H1 (cell line): ENCODE measurements around the gene GRIN3A. TPM values are rescaled to one million over a fixed set of nuclear protein-coding genes. Genes with fewer than 3 reads are reported as not detected.

ENCODE experiments used
- CTCF ChIA-PET: fragments of 300-600 bp; sonication (Branson Sonifier 250); formaldehyde crosslinking; loops from one replicate; lab custom pipeline; 2021; ENCODE audit not compliant: partially characterized antibody; lab: Charles Lee
- POLR2A ChIA-PET: fragments of 300-600 bp; sonication (Branson Sonifier 250); formaldehyde crosslinking; loops from one replicate; lab custom pipeline; 2021; ENCODE audit warnings: inconsistent platforms; ENCODE audit not compliant: partially characterized antibody; lab: Charles Lee
- DNase-seq, 2 experiments: peaks; one replicate each; pipeline versions ENCODE4 v3.0.0 to v3.0.0-alpha.2; 2010 to 2022; ENCODE audit warnings: low spot score in 2 of 2, low read depth in 1 of 2, mixed read lengths in 1 of 2
- FAIRE-seq: peaks from 2 replicates; lab custom pipeline; 2011; peaks lifted over from hg19 to GRCh38; lab: Jason Lieb, UNC
- H2AFZ ChIP-seq: 2 replicates; pipeline ENCODE4 v1.8.1; 2012; ENCODE audit warnings: low read length, inconsistent platforms
- H2AK5ac ChIP-seq: 2 replicates; pipeline ENCODE4 v1.6.1; 2013; ENCODE audit warnings: low read depth, low read length
- H2BK120ac ChIP-seq: replicated peaks from 2 replicates; pipeline ENCODE3; 2013; ENCODE audit warnings: low read depth, low read length, inconsistent platforms
- H2BK12ac ChIP-seq: 2 replicates; pipeline ENCODE4 v1.6.1; 2013; ENCODE audit warnings: low read depth, low read length
- H2BK15ac ChIP-seq: 2 replicates; pipeline ENCODE4 v1.6.1; 2013; ENCODE audit warnings: low read length
- H2BK20ac ChIP-seq: 2 replicates; pipeline ENCODE4 v1.6.1; 2013; ENCODE audit warnings: low read length
- H2BK5ac ChIP-seq: 2 replicates; pipeline ENCODE4 v1.6.1; 2013; ENCODE audit warnings: low read depth, low read length
- H3K14ac ChIP-seq: 2 replicates; pipeline ENCODE4 v1.6.1; 2013; ENCODE audit warnings: inconsistent platforms; ENCODE audit not compliant: insufficient read length
- H3K18ac ChIP-seq: 2 replicates; pipeline ENCODE4 v1.6.1; 2013; ENCODE audit warnings: low read length; ENCODE audit errors: extremely low read depth
- H3K23ac ChIP-seq: 2 replicates; pipeline ENCODE4 v1.6.1; 2013; ENCODE audit warnings: inconsistent platforms; ENCODE audit not compliant: insufficient read length
- H3K23me2 ChIP-seq: 2 replicates; pipeline ENCODE4 v1.6.1; 2013; ENCODE audit warnings: low read depth, low read length
- H3K27ac ChIP-seq: 2 replicates; pipeline ENCODE4 v1.6.1; 2011; ENCODE audit warnings: low read depth, low read length, inconsistent platforms
- H3K27me3 ChIP-seq, 4 experiments: replicated peaks in 1 of 4; 1 replicate in 1 of 4; 2 replicates in 3 of 4; pipeline versions ENCODE4 v1.6.1 to v1.8.1; 2011 to 2013; ENCODE audit warnings: low read length in 3 of 4, mild to moderate bottlenecking in 3 of 4, inconsistent platforms in 2 of 4, mixed read lengths in 2 of 4, moderate library complexity in 1 of 4; ENCODE audit not compliant: control insufficient read depth in 3 of 4, insufficient read depth in 3 of 4; ENCODE audit errors: extremely low read depth in 1 of 4
- H3K36me3 ChIP-seq, 4 experiments: 2 replicates each; pipeline versions ENCODE4 v1.6.1 to v1.8.1; 2011 to 2013; ENCODE audit warnings: mild to moderate bottlenecking in 4 of 4, low read length in 3 of 4, moderate library complexity in 2 of 4, control low read depth in 1 of 4, inconsistent platforms in 1 of 4; ENCODE audit not compliant: insufficient read depth in 4 of 4, control insufficient read depth in 2 of 4
- H3K4ac ChIP-seq: replicated peaks from 2 replicates; pipeline ENCODE3; 2013; ENCODE audit warnings: low read length, low read depth, mixed read lengths, inconsistent platforms; ENCODE audit not compliant: insufficient read length
- H3K4me1 ChIP-seq, 4 experiments: replicated peaks in 1 of 4; 1 replicate in 1 of 4; 2 replicates in 3 of 4; pipeline versions ENCODE4 v1.6.1 to v1.8.1; 2011 to 2013; ENCODE audit warnings: low read length in 3 of 4, inconsistent platforms in 2 of 4, mixed read lengths in 1 of 4; ENCODE audit not compliant: insufficient read depth in 4 of 4, control insufficient read depth in 3 of 4
- H3K4me2 ChIP-seq, 2 experiments: 2 replicates each; pipeline versions ENCODE4 v1.6.1 to v1.8.1; 2011 to 2013; ENCODE audit warnings: low read depth in 2 of 2, low read length in 2 of 2, control low read depth in 1 of 2, inconsistent platforms in 1 of 2, mild to moderate bottlenecking in 1 of 2; ENCODE audit not compliant: insufficient read depth in 1 of 2
- H3K4me3 ChIP-seq, 4 experiments: fragments of 200-600, 300-600 bp in 1 of 4; sonication (generic), shearing (Covaris generic), sonication (Bioruptor Twin) in 1 of 4; 2 replicates each; pipeline versions ENCODE4 v1.5.1 to v1.8.1; 2011 to 2016; ENCODE audit warnings: low read length in 4 of 4, low read depth in 3 of 4, control low read depth in 2 of 4, inconsistent platforms in 2 of 4, mild to moderate bottlenecking in 2 of 4, mixed read lengths in 1 of 4, moderate library complexity in 1 of 4; ENCODE audit not compliant: insufficient read depth in 2 of 4; ENCODE audit errors: extremely low read depth in 1 of 4
- H3K56ac ChIP-seq: replicated peaks from 2 replicates; pipeline ENCODE3; 2013; ENCODE audit warnings: low read depth, mild to moderate bottlenecking, mixed read lengths, low read length, inconsistent platforms; ENCODE audit not compliant: insufficient read length
- H3K79me1 ChIP-seq: 2 replicates; pipeline ENCODE4 v1.6.1; 2013; ENCODE audit warnings: low read depth, low read length, control low read depth
- H3K79me2 ChIP-seq, 2 experiments: 2 replicates each; pipeline versions ENCODE4 v1.6.1 to v1.8.1; 2012 to 2013; ENCODE audit warnings: low read length in 2 of 2, mild to moderate bottlenecking in 2 of 2, inconsistent platforms in 1 of 2; ENCODE audit not compliant: insufficient read depth in 2 of 2, control insufficient read depth in 1 of 2
- H3K9ac ChIP-seq, 4 experiments: replicated peaks in 1 of 4; 1 replicate in 1 of 4; 2 replicates in 3 of 4; pipeline versions ENCODE4 v1.6.1 to v1.8.1; 2011 to 2013; ENCODE audit warnings: low read depth in 3 of 4, low read length in 3 of 4, control low read depth in 2 of 4, mild to moderate bottlenecking in 2 of 4, moderate library complexity in 2 of 4, inconsistent platforms in 1 of 4; ENCODE audit errors: extremely low read depth in 1 of 4
- H3K9me3 ChIP-seq, 2 experiments: 2 replicates each; pipeline versions ENCODE4 v1.6.1 to v1.8.1; 2012 to 2013; ENCODE audit warnings: mild to moderate bottlenecking in 2 of 2, moderate library complexity in 2 of 2, control low read depth in 1 of 2, inconsistent platforms in 1 of 2, low read depth in 1 of 2, low read length in 1 of 2, mixed read lengths in 1 of 2; ENCODE audit not compliant: insufficient read depth in 2 of 2
- H4K20me1 ChIP-seq, 2 experiments: replicated peaks in 1 of 2; 2 replicates each; pipeline versions ENCODE3 to v1.8.1; 2011 to 2013; ENCODE audit warnings: inconsistent platforms in 2 of 2, low read length in 2 of 2, mild to moderate bottlenecking in 1 of 2; ENCODE audit not compliant: insufficient read depth in 2 of 2, control insufficient read depth in 1 of 2
- H4K5ac ChIP-seq: 2 replicates; pipeline ENCODE4 v1.6.1; 2013; ENCODE audit warnings: low read length, low read depth, mixed read lengths, inconsistent platforms; ENCODE audit not compliant: insufficient read length
- H4K8ac ChIP-seq: 2 replicates; pipeline ENCODE4 v1.8.0; 2013; ENCODE audit warnings: mild to moderate bottlenecking, moderate library complexity, low read length, inconsistent platforms; ENCODE audit not compliant: insufficient read depth; ENCODE audit errors: extremely low read depth
- H4K91ac ChIP-seq: replicated peaks from 2 replicates; pipeline ENCODE3; 2013; ENCODE audit warnings: low read length, mixed read lengths, inconsistent platforms; ENCODE audit not compliant: insufficient read length
- CHD1 ChIP-seq: IDR thresholded peaks from 2 replicates; pipeline ENCODE4 v1.6.1; 2012; ENCODE audit warnings: low read depth, low read length, improper control_type of control experiment
- FOSL1 ChIP-seq: IDR thresholded peaks from 2 replicates; pipeline ENCODE4 v1.6.1; 2011; ENCODE audit warnings: mild to moderate bottlenecking, low read depth, low read length, moderate library complexity; ENCODE audit not compliant: insufficient read depth
- POLR2AphosphoS5 ChIP-seq: IDR thresholded peaks from 2 replicates; pipeline ENCODE4 v1.6.1; 2011; ENCODE audit warnings: low read depth, low read length
- SP2 ChIP-seq: IDR thresholded peaks from 2 replicates; pipeline ENCODE4 v1.6.1; 2012; ENCODE audit warnings: mild to moderate bottlenecking, low read length, inconsistent platforms
- TCF12 ChIP-seq: IDR thresholded peaks from 2 replicates; pipeline ENCODE4 v1.6.1; 2011; ENCODE audit warnings: low read depth, mild to moderate bottlenecking, low read length
- YY1 ChIP-seq: IDR thresholded peaks from 2 replicates; pipeline ENCODE4 v1.6.1; 2011; ENCODE audit warnings: low read depth, mild to moderate bottlenecking, low read length
- WGBS, 2 experiments: shearing (Covaris generic) in 1 of 2; methylation state at CpG; one replicate each; pipeline versions ENCODE4 v1.1.6 to v1.1.7; 2013 to 2015; ENCODE audit warnings: low lambda C conversion rate in 2 of 2, mixed read lengths in 2 of 2, inconsistent platforms in 1 of 2, low coverage in 1 of 2, missing lambda C conversion rate in 1 of 2; ENCODE audit not compliant: insufficient replicate concordance in 2 of 2, insufficient coverage in 1 of 2, insufficient read length in 1 of 2; ENCODE audit errors: extremely low coverage in 1 of 2, missing lambda C conversion rate in 1 of 2; 5-methylcytosine and 5-hydroxymethylcytosine counted together
- polyA plus RNA-seq, 7 experiments: library from polyadenylated mRNA; depleted of rRNA in 3 of 7; stranded (reverse) in 5 of 7; unstranded in 2 of 7; fragments of >200 nt in 5 of 7; fragments of 200-250 nt in 2 of 7; gene quantifications; 1 replicate in 5 of 7; 2 replicates in 1 of 7; 4 replicates in 1 of 7; pipeline versions ENCODE4 v1.2.1 to v1.2.3, GENCODE V29; 2011 to 2013; ENCODE audit warnings: missing spikeins in 2 of 7, mixed read lengths in 2 of 7
- total RNA-seq: library from RNA; stranded (reverse); fragmentation: NEBNext Ultra II Directional; extraction: Animal tissue kit (Norgen Biotek cat#: 25700); gene quantifications from 2 replicates; pipeline ENCODE4 v1.2.1, GENCODE V29; 2021

Gene GRIN3A
- total and polyA plus RNA-seq, 2 of the 8 experiments (the other 6 are each of a cell fraction or from before 2014, with no cell fraction given) = 0.04 TPM; not detected in 1

DNA sequence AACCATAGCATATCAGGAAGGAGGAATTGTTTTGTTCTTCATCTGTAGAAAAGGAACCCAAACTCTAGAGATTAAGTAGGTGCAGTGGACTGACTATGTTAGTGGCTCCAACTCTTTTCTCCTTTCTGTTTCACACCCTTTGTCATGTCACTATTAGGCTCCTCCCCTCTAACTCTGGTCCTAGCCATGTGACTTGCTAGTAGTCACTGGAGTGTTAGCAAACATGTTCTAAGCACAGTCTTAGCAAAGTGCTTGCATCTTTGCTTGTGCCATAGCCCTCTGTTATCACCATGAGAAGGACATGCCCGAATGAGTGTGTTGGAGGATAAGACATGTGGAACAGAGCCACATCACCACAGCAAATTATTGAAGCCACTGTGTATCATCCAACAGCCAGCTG, 88.3 kb downstream of the GRIN3A start (continued):
- no peak for TF ChIP-seq CHD1

GRCh38 chr9:101648493-101648892, 90.0 kb downstream of the GRIN3A start:
- POLR2A ChIA-PET = no interaction called here
- CTCF ChIA-PET = no interaction called here
- WGBS, 2 experiments = 94% methylated on average over 1 of the region's 1 CpG; no CpG with 5 or more reads in 1 of the 2 experiments

More at GRCh38 chr9:101648493-101648892, 90.0 kb downstream of the GRIN3A start:
- Histone ChIP-seq H3K79me1 (no peaks in the 10 kb centered on the region), H3K4me1 (no peaks in the 10 kb centered on the region), H3K4ac (no peak overlapping the region), H3K9me3 (no peaks in the 10 kb centered on the region), H3K4me2 (no peak overlapping the region), H3K14ac (no peak overlapping the region), H2BK20ac (no peak overlapping the region), H3K18ac (no peak overlapping the region), H4K20me1 (no peaks in the 10 kb centered on the region), H3K27ac (no peak overlapping the region), H4K8ac (no peak overlapping the region), H3K23ac (no peak overlapping the region), H3K4me3 (no peak overlapping the region), H2BK15ac (no peak overlapping the region), H3K23me2 (peaks cover under 1% of the 10 kb centered on the region; the same call in 1 of the 2 replicates), H3K27me3 (no peaks in the 10 kb centered on the region), H4K91ac (no peak overlapping the region), H2BK5ac (no peak overlapping the region), H3K79me2 (no peaks in the 10 kb centered on the region), H3K9ac (no peak overlapping the region), H2AK5ac (no peak overlapping the region), H4K5ac (no peak overlapping the region), H3K36me3 (no peaks in the 10 kb centered on the region), H2BK12ac (no peak overlapping the region), H3K56ac (no peak overlapping the region), H2BK120ac (no peak overlapping the region), H2AFZ (no peak overlapping the region)
- no peak for TF ChIP-seq POLR2AphosphoS5
- TF ChIP-seq YY1 = no peak
- no peak for TF ChIP-seq FOSL1
- TF ChIP-seq SP2 = no peak
- TF ChIP-seq TCF12 = no peak
- FAIRE-seq (no peak), DNase-seq (no peak)
